Stimulated activated naive CD8-positive, alpha-beta T cell treated with anti-CD3 and anti-CD28 coated beads, Interleukin-15, Interleukin-2, amounts not matched to agents 100 ng/mL and 50 ng/mL, for 24 hours (primary cell): ENCODE results near the gene RAB32.

Source experiments
- H3K27ac Mint-ChIP-seq: one replicate; pipeline ENCODE4 v1.8.0; 2021; ENCODE audit warnings: mild to moderate bottlenecking, mixed read lengths
- H3K27me3 Mint-ChIP-seq: one replicate; pipeline ENCODE4 v1.8.0; 2021; ENCODE audit warnings: mixed read lengths
- H3K36me3 Mint-ChIP-seq: one replicate; pipeline ENCODE4 v1.8.0; 2021; ENCODE audit warnings: low read depth, mixed read lengths
- H3K4me1 Mint-ChIP-seq: one replicate; pipeline ENCODE4 v1.8.0; 2021; ENCODE audit warnings: low read depth, mixed read lengths
- H3K4me3 Mint-ChIP-seq: one replicate; pipeline ENCODE4 v1.8.0; 2021; ENCODE audit warnings: mild to moderate bottlenecking, mixed read lengths
- H3K9me3 Mint-ChIP-seq: one replicate; pipeline ENCODE4 v1.8.0; 2021; ENCODE audit warnings: mixed read lengths

RAB32 gene

DNA sequence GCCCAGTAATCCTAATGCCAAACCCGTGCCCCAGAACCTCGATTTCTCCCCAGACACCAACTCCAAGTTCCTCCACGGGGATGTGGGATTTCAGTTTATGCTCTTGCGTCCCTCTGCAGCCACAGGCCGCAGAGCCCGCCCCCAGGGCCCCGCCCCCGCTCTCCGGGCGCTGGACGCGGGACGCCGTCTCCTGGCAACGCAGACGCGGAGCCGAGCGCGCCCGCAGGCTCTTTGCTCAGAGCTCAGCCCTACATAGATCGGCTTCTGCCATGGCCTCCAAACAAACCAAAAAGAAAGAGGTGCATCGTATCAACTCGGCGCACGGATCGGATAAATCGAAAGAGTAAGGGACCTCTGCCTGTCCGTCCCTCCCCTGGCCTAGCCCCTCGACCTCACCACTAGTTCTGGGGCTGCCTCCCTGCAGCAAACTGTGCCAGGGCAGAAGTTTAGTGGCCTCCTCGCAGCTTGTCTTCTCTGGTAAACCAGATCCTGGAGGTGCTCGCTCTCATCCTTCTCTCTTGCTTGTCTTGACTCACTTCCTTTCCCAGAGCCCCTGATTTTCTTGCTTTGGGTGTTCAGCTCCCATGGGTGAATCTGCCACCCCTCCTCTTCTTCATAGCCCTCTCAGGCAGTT lies 55.3 kb downstream of the RAB32 start, which contains the start of gene ADGB:
Gene ADGB (plus strand): TSS at position 201 of the 634 bp plus-strand sequence. CDS start 69 bp downstream, at position 270.
- Mint-ChIP-seq H3K4me1 (peaks cover 5% of the 10 kb centered on the region), H3K27me3 (peaks cover 21% of the 10 kb centered on the region), H3K27ac (no peak within 1 kb of the TSS), H3K9me3 (no peaks in the 10 kb centered on the region), H3K4me3 (peak within 1 kb of the TSS; percentile 11), H3K36me3 (no peaks in the 10 kb centered on the region)

DNA sequence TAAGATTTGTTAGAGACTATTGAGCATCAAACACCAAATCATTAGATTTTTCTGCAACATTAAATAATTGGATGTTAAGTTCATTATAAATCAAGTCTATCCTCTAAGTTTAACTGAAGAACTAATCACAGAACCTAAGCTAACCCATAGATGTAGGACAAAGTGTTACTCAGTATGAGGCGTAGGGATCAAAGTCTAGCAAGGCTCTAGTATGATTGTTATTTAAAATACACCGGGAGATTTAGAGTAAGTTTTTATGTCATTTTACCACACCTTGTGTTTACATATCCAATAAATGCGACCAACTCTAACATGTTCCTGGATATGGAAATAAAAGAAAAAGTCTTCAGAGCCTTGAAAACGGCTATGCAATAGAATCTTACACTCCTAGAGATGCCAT lies 57.7 kb downstream of the RAB32 start:
- Mint-ChIP-seq H3K36me3 (no peaks in the 10 kb centered on the region), H3K9me3 (no peaks in the 10 kb centered on the region), H3K27me3 (peaks cover 21% of the 10 kb centered on the region), H3K27ac (no peak overlapping the region), H3K4me3 (no peak overlapping the region), H3K4me1 (peaks cover 5% of the 10 kb centered on the region)

DNA sequence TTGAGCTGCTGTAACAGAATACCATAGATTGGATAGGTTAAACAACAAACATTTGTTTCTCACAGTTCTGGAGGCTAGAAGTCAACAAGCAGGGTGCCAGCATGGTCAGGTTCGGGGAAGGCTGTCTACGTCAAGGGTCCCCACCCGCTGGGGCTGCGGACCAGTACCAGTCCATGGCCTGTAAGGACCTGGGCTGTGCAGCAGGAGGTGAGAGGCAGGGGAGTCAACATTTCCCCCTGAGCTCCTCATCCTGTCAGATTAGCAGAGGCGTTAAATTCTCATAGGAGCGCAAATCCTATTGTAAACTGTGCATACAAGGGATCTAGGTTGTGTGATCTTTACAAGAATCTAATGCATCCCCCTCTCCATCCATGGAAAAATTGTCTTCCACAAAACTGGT lies 58.9 kb downstream of the RAB32 start:
- H3K27ac Mint-ChIP-seq: no peak overlapping the region
- peaks cover 21% of the 10 kb centered on the region for H3K27me3 Mint-ChIP-seq
- no peak overlapping the region for H3K4me3 Mint-ChIP-seq
- H3K9me3 Mint-ChIP-seq: no peaks in the 10 kb centered on the region
- no peaks in the 10 kb centered on the region for H3K36me3 Mint-ChIP-seq
- H3K4me1 Mint-ChIP-seq: peaks cover 5% of the 10 kb centered on the region
